CD4-positive, alpha-beta T cell (primary cell): ENCODE results near the gene RSPH10B2. TPM values are rescaled to one million over a fixed set of nuclear protein-coding genes. Genes with fewer than 3 reads are reported as not detected.
"Not testable (repeated sequence)": the region's sequence is repeated elsewhere in the genome, so short reads cannot be mapped to it uniquely, and the experiment has no call there.

Source experiments
- ATAC-seq: fragments of 200-7000 bp; cut with Tn5 transposase; one replicate; pipeline ENCODE4 v1.10.0; 2022; ENCODE audit warnings: mild to moderate bottlenecking; ENCODE audit not compliant: poor library complexity
- CTCF ChIA-PET: fragments of 350-600 bp; sonication (Branson Sonifier 250); formaldehyde crosslinking; loops from one replicate; lab custom pipeline; 2021; ENCODE audit warnings: antibody characterized with exemption, inconsistent platforms; lab: Charles Lee
- POLR2A ChIA-PET: fragments of 350-600 bp; sonication (Branson Sonifier 250); formaldehyde crosslinking; loops from one replicate; lab custom pipeline; 2021; ENCODE audit warnings: antibody characterized with exemption, inconsistent platforms; lab: Charles Lee
- DNase-seq, 14 experiments: peaks; one replicate each; pipeline ENCODE4 v3.0.0-alpha.2; 2013 to 2020; ENCODE audit warnings: mixed read lengths in 2 of 14
- H3K27ac ChIP-seq, 2 donors: one replicate each; pipeline versions ENCODE4 v1.5.1 to v1.7.0; 2013; ENCODE audit warnings: low read length in 2 of 2, low read depth in 1 of 2, mild to moderate bottlenecking in 1 of 2
- H3K27me3 ChIP-seq, 2 experiments: 1 replicate in 1 of 2; 2 replicates in 1 of 2; pipeline versions ENCODE4 v1.6.1 to v1.7.0; 2013; ENCODE audit warnings: low read length in 2 of 2, control low read depth in 1 of 2, mild to moderate bottlenecking in 1 of 2, moderate library complexity in 1 of 2; ENCODE audit not compliant: insufficient read depth in 2 of 2, control insufficient read depth in 1 of 2
- H3K36me3 ChIP-seq: one replicate; pipeline ENCODE4 v1.6.1; 2013; ENCODE audit warnings: low read length, control low read depth; ENCODE audit not compliant: insufficient read depth
- H3K4me1 ChIP-seq: one replicate; pipeline ENCODE4 v1.6.1; 2013; ENCODE audit warnings: low read length, control low read depth; ENCODE audit not compliant: insufficient read depth
- H3K4me3 ChIP-seq: one replicate; pipeline ENCODE4 v1.5.1; 2013; ENCODE audit warnings: mild to moderate bottlenecking, low read length, moderate library complexity
- H3K9me3 ChIP-seq, 2 experiments: 1 replicate in 1 of 2; 2 replicates in 1 of 2; pipeline versions ENCODE4 v1.6.1 to v1.7.0; 2013; ENCODE audit warnings: low read length in 2 of 2, mild to moderate bottlenecking in 2 of 2, control low read depth in 1 of 2, moderate library complexity in 1 of 2; ENCODE audit not compliant: control insufficient read depth in 1 of 2, insufficient read depth in 1 of 2
- H3K27ac Mint-ChIP-seq: one replicate; pipeline ENCODE4 v1.8.0; 2020; ENCODE audit warnings: mixed read lengths
- H3K27me3 Mint-ChIP-seq: one replicate; pipeline ENCODE4 v1.8.0; 2021; ENCODE audit warnings: mixed read lengths
- H3K36me3 Mint-ChIP-seq: one replicate; pipeline ENCODE4 v1.8.0; 2021; ENCODE audit warnings: low read depth, mixed read lengths
- H3K4me1 Mint-ChIP-seq: one replicate; pipeline ENCODE4 v1.8.0; 2021; ENCODE audit warnings: low read depth, mixed read lengths
- H3K4me3 Mint-ChIP-seq: one replicate; pipeline ENCODE4 v1.8.0; 2020; ENCODE audit warnings: mild to moderate bottlenecking, mixed read lengths
- H3K9me3 Mint-ChIP-seq: one replicate; pipeline ENCODE4 v1.8.0; 2020; ENCODE audit warnings: mixed read lengths
- intact Hi-C, 2 experiments: fragments of 100-400 bp; cut with DNase I in 1 of 2; cut with micrococcal nuclease in 1 of 2; formaldehyde crosslinking; loops; one replicate each; pipeline versions ENCODE4 v1.15.1 to v1.9.0; 2023 to 2025; cut with DNase I, micrococcal nuclease
- total RNA-seq, 174 experiments: library from RNA in 2 of 174; stranded (reverse) in 2 of 174; gene quantifications; one replicate each; pipeline ENCODE4 v1.2.3 and lab custom pipeline; 2021 to 2026

Gene RSPH10B2
- total RNA-seq, 2 experiments from 2014 or later: not detected

- H3K27me3 Mint-ChIP-seq: peaks cover 38% of the 10 kb centered on the region
- H3K27ac Mint-ChIP-seq: not testable (repeated sequence)
These were observed 89.2 kb downstream of the RSPH10B2 start for GRCh38 chr7:6843092-6843491.

GRCh38 chr7:6843654-6844053 lies 89.8 kb downstream of the RSPH10B2 start:
- H3K36me3 Mint-ChIP-seq, H3K4me1 Mint-ChIP-seq, CTCF ChIA-PET, DNase-seq, H3K4me3 ChIP-seq, H3K4me1 ChIP-seq, H3K4me3 Mint-ChIP-seq, ATAC-seq, POLR2A ChIA-PET, H3K36me3 ChIP-seq, H3K9me3 Mint-ChIP-seq, H3K9me3 ChIP-seq, intact Hi-C loops, H3K27me3 ChIP-seq, H3K27ac ChIP-seq, H3K27ac Mint-ChIP-seq: not testable (repeated sequence)
- H3K27me3 Mint-ChIP-seq: peaks cover 38% of the 10 kb centered on the region

More at GRCh38 chr7:6843092-6843491, 89.2 kb downstream of the RSPH10B2 start:
- intact Hi-C loops, H3K4me3 Mint-ChIP-seq, H3K9me3 ChIP-seq, H3K36me3 Mint-ChIP-seq, H3K4me1 ChIP-seq, ATAC-seq, DNase-seq, H3K9me3 Mint-ChIP-seq, H3K36me3 ChIP-seq, H3K27me3 ChIP-seq, H3K27ac ChIP-seq, H3K4me1 Mint-ChIP-seq, CTCF ChIA-PET, POLR2A ChIA-PET, H3K4me3 ChIP-seq: not testable (repeated sequence)

GRCh38 chr7:6845971-6846449 lies 92.1 kb downstream of the RSPH10B2 start:
- H3K4me1 Mint-ChIP-seq, H3K36me3 Mint-ChIP-seq, H3K4me3 Mint-ChIP-seq, DNase-seq, CTCF ChIA-PET, H3K9me3 Mint-ChIP-seq, H3K4me1 ChIP-seq, ATAC-seq, H3K9me3 ChIP-seq, H3K4me3 ChIP-seq, H3K27me3 ChIP-seq, H3K27ac ChIP-seq, H3K36me3 ChIP-seq, H3K27ac Mint-ChIP-seq, intact Hi-C loops: not testable (repeated sequence)
- POLR2A ChIA-PET: interaction anchor here (0.7 kb wide), 1 partner anchor 330 kb away, joined by 3 read pairs; no protein-coding TSS in a partner anchor
- peaks cover 27% of the 10 kb centered on the region for H3K27me3 Mint-ChIP-seq

- H3K36me3 ChIP-seq, H3K4me3 ChIP-seq, intact Hi-C loops, H3K36me3 Mint-ChIP-seq, H3K9me3 ChIP-seq, H3K4me1 ChIP-seq, H3K27ac Mint-ChIP-seq, H3K4me3 Mint-ChIP-seq, ATAC-seq, H3K9me3 Mint-ChIP-seq, CTCF ChIA-PET, H3K27ac ChIP-seq, H3K4me1 Mint-ChIP-seq, POLR2A ChIA-PET, DNase-seq, H3K27me3 ChIP-seq: not testable (repeated sequence)
- H3K27me3 Mint-ChIP-seq: peaks cover 21% of the 10 kb centered on the region
These were observed 93.8 kb downstream of the RSPH10B2 start for GRCh38 chr7:6847751-6848150.

Other genes starting within 250 kb of the RSPH10B2 start
- under 1 TPM; 0.36 to 0.39 TPM for gene GRID2IP, start 202.6 kb upstream of the RSPH10B2 start, total RNA-seq
- gene ZDHHC4, start 176.6 kb upstream of the RSPH10B2 start, total RNA-seq: 10 to 100 TPM; 32.1 to 32.9 TPM
- 10 to 100 TPM; 39.3 to 41.8 TPM for gene INTS15, start 164.1 kb upstream of the RSPH10B2 start, total RNA-seq
- 1 to 10 TPM; 2.5 to 2.7 TPM for gene ZNF853, start 138.5 kb upstream of the RSPH10B2 start, total RNA-seq
- gene ZNF316, start 116.8 kb upstream of the RSPH10B2 start, total RNA-seq: 10 to 100 TPM; 46.2 to 49.7 TPM
- gene ZNF12, start 47.2 kb upstream of the RSPH10B2 start, total RNA-seq: 10 to 100 TPM; 22.1 to 22.5 TPM
- 10 to 100 TPM; 73.5 to 84.5 TPM for gene CCZ1B, start 72.2 kb downstream of the RSPH10B2 start, total RNA-seq